Keratinocyte (primary cell): Measurements from ENCODE around the gene RRP8. TPM values are rescaled to one million over a fixed set of nuclear protein-coding genes. Genes with fewer than 3 reads are reported as not detected.

Experiments
- DNase-seq: peaks from one replicate; pipeline ENCODE4 v3.0.0-alpha.2; 2011; ENCODE audit warnings: low read depth, missing footprints, low spot score
- FAIRE-seq: peaks from 2 replicates; lab custom pipeline; 2011; peaks lifted over from hg19 to GRCh38; lab: Jason Lieb, UNC
- H2AFZ ChIP-seq: 2 replicates; pipeline ENCODE4 v1.6.0; 2012; ENCODE audit warnings: low read length, control low read depth, inconsistent platforms; ENCODE audit not compliant: control insufficient read depth
- H3K27ac ChIP-seq: 2 replicates; pipeline ENCODE4 v1.5.1; 2011; ENCODE audit warnings: low read length; ENCODE audit not compliant: control insufficient read depth, insufficient read depth
- H3K27me3 ChIP-seq: 3 replicates; pipeline ENCODE4 v1.6.0; 2011; ENCODE audit warnings: low read length; ENCODE audit not compliant: control insufficient read depth, insufficient read depth; ENCODE audit errors: extremely low read depth
- H3K36me3 ChIP-seq, 2 experiments: 2 replicates in 1 of 2; 3 replicates in 1 of 2; pipeline ENCODE4 v1.5.1; 2011; ENCODE audit warnings: low read length in 2 of 2, mild to moderate bottlenecking in 1 of 2; ENCODE audit not compliant: control insufficient read depth in 2 of 2, insufficient read depth in 2 of 2; ENCODE audit errors: extremely low read depth in 1 of 2
- H3K4me1 ChIP-seq: 3 replicates; pipeline ENCODE4 v1.5.1; 2011; ENCODE audit warnings: low read length; ENCODE audit not compliant: control insufficient read depth, insufficient read depth; ENCODE audit errors: extremely low read depth
- H3K4me2 ChIP-seq: 3 replicates; pipeline ENCODE4 v1.6.0; 2011; ENCODE audit warnings: low read depth, low read length; ENCODE audit not compliant: control insufficient read depth, insufficient read depth; ENCODE audit errors: extremely low read depth
- H3K4me3 ChIP-seq, 3 experiments: fragments of 200-600 bp in 1 of 3; sonication (generic) in 1 of 3; 2 replicates in 2 of 3; 3 replicates in 1 of 3; pipeline ENCODE4 v1.5.1; 2011 to 2016; ENCODE audit warnings: low read length in 3 of 3, mild to moderate bottlenecking in 3 of 3, control low read depth in 2 of 3, inconsistent platforms in 1 of 3, low read depth in 1 of 3, mixed read lengths in 1 of 3, mixed run types in 1 of 3, moderate library complexity in 1 of 3; ENCODE audit not compliant: control insufficient read depth in 2 of 3, insufficient read depth in 2 of 3; ENCODE audit errors: extremely low read depth in 1 of 3
- H3K79me2 ChIP-seq: 2 replicates; pipeline ENCODE4 v1.6.0; 2012; ENCODE audit warnings: low read length; ENCODE audit not compliant: control insufficient read depth, insufficient read depth
- H3K9ac ChIP-seq: 3 replicates; pipeline ENCODE4 v1.6.0; 2011; ENCODE audit warnings: low read length; ENCODE audit not compliant: control insufficient read depth, insufficient read depth; ENCODE audit errors: extremely low read depth
- H3K9me1 ChIP-seq: 3 replicates; pipeline ENCODE4 v1.6.0; 2011; ENCODE audit warnings: low read length; ENCODE audit not compliant: control insufficient read depth, insufficient read depth; ENCODE audit errors: extremely low read depth
- H3K9me3 ChIP-seq: 2 replicates; pipeline ENCODE4 v1.5.1; 2012; ENCODE audit warnings: low read depth, low read length; ENCODE audit not compliant: control insufficient read depth
- H4K20me1 ChIP-seq: 3 replicates; pipeline ENCODE4 v1.6.0; 2011; ENCODE audit warnings: low read length; ENCODE audit not compliant: control insufficient read depth, insufficient read depth; ENCODE audit errors: extremely low read depth
- EZH2 ChIP-seq: IDR thresholded peaks from one replicate; pipeline ENCODE4 v1.6.1; 2012; ENCODE audit warnings: inconsistent platforms, mild to moderate bottlenecking, low read length, moderate library complexity
- dilution Hi-C: fragments of 300-500 bp; cut with MboI; formaldehyde crosslinking; loops from one replicate; pipeline ENCODE4 v1.7.0; 2020; ENCODE audit warnings: low sequenced_read_pairs; ENCODE audit not compliant: extremely low pct_ligation_motif_present
- polyA plus RNA-seq, 5 experiments: library from polyadenylated mRNA; depleted of rRNA in 3 of 5; stranded (reverse) in 3 of 5; stranded (forward) in 1 of 5; unstranded in 1 of 5; fragments of >200 nt; gene quantifications; 1 replicate in 1 of 5; 2 replicates in 3 of 5; 3 replicates in 1 of 5; pipeline versions ENCODE4 v1.2.1 to v1.2.3, GENCODE V29; 2011 to 2012; ENCODE audit warnings: missing spikeins in 2 of 5, low read depth in 1 of 5, low replicate concordance in 1 of 5
- TF ChIP-seq, protein P1 (sequence below), 3 experiments: IDR thresholded peaks in 1 of 3; conservative IDR thresholded peaks in 1 of 3; optimal IDR thresholded peaks in 1 of 3; 2 replicates in 2 of 3; 3 replicates in 1 of 3; pipeline versions ENCODE3 to v1.5.1; 2011; ENCODE audit warnings: low read length in 3 of 3, mild to moderate bottlenecking in 3 of 3, moderate library complexity in 2 of 3, control low read depth in 1 of 3, inconsistent platforms in 1 of 3; ENCODE audit not compliant: insufficient read depth in 2 of 3; ENCODE audit errors: extremely low read depth in 1 of 3

The RRP8 gene
- polyA plus RNA-seq, 1 donor (not counting 4 experiments of a cell fraction or from before 2014, with no cell fraction given) = 15.0 TPM

GRCh38 chr11:6633422-6634408 lies 30.3 kb upstream of the RRP8 start:
- Histone ChIP-seq H3K4me1 (no peaks in the 10 kb centered on the region), H3K27ac (no peak overlapping the region), H3K27me3 (peaks cover 34% of the 10 kb centered on the region), H3K36me3 (no peaks in the 10 kb centered on the region), H3K9ac (no peak overlapping the region), H3K4me2 (no peak overlapping the region), H3K4me3 (no peak overlapping the region), H2AFZ (no peak overlapping the region), H3K9me3 (no peaks in the 10 kb centered on the region), H4K20me1 (no peaks in the 10 kb centered on the region), H3K79me2 (no peaks in the 10 kb centered on the region), H3K9me1 (no peaks in the 10 kb centered on the region)
- FAIRE-seq (no peak), DNase-seq (no peak)
- dilution Hi-C loops = no loop called here
- TF ChIP-seq EZH2 = no peak
- TF ChIP-seq, protein P1, sequence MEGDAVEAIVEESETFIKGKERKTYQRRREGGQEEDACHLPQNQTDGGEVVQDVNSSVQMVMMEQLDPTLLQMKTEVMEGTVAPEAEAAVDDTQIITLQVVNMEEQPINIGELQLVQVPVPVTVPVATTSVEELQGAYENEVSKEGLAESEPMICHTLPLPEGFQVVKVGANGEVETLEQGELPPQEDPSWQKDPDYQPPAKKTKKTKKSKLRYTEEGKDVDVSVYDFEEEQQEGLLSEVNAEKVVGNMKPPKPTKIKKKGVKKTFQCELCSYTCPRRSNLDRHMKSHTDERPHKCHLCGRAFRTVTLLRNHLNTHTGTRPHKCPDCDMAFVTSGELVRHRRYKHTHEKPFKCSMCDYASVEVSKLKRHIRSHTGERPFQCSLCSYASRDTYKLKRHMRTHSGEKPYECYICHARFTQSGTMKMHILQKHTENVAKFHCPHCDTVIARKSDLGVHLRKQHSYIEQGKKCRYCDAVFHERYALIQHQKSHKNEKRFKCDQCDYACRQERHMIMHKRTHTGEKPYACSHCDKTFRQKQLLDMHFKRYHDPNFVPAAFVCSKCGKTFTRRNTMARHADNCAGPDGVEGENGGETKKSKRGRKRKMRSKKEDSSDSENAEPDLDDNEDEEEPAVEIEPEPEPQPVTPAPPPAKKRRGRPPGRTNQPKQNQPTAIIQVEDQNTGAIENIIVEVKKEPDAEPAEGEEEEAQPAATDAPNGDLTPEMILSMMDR (optimal IDR thresholded peaks at IDR 0.05 in 1 of 3, IDR thresholded peaks at IDR 0.05 in 1 of 3, conservative IDR thresholded peaks at IDR 0.05 in 1 of 3; ENCODE audit: extremely low read depth in 1 of 3, insufficient read depth in 2 of 3, low read length in 3 of 3) = no peak

GRCh38 chr11:6632116-6633073 lies 29.0 kb upstream of the RRP8 start:
- no peaks in the 10 kb centered on the region for H3K4me1 ChIP-seq
- H3K36me3 ChIP-seq = no peaks in the 10 kb centered on the region
- TF ChIP-seq EZH2 = no peak
- TF ChIP-seq, protein P1 (optimal IDR thresholded peaks at IDR 0.05 in 1 of 3, IDR thresholded peaks at IDR 0.05 in 1 of 3, conservative IDR thresholded peaks at IDR 0.05 in 1 of 3; ENCODE audit: extremely low read depth in 1 of 3, insufficient read depth in 2 of 3, low read length in 3 of 3) = no peak
- no peak overlapping the region for H3K9ac ChIP-seq
- FAIRE-seq = no peak
- no peak overlapping the region for H3K27ac ChIP-seq
- H3K27me3 ChIP-seq = peaks cover 41% of the 10 kb centered on the region
- no peak for DNase-seq
- dilution Hi-C loops = no loop called here
- H3K9me3 ChIP-seq = no peaks in the 10 kb centered on the region
- no peaks in the 10 kb centered on the region for H3K79me2 ChIP-seq
- H2AFZ ChIP-seq = no peak overlapping the region
- no peaks in the 10 kb centered on the region for H3K9me1 ChIP-seq
- H3K4me3 ChIP-seq = no peak overlapping the region
- no peaks in the 10 kb centered on the region for H4K20me1 ChIP-seq
- no peak overlapping the region for H3K4me2 ChIP-seq
